ENCODE data around the gene PDE8A.

DNA sequence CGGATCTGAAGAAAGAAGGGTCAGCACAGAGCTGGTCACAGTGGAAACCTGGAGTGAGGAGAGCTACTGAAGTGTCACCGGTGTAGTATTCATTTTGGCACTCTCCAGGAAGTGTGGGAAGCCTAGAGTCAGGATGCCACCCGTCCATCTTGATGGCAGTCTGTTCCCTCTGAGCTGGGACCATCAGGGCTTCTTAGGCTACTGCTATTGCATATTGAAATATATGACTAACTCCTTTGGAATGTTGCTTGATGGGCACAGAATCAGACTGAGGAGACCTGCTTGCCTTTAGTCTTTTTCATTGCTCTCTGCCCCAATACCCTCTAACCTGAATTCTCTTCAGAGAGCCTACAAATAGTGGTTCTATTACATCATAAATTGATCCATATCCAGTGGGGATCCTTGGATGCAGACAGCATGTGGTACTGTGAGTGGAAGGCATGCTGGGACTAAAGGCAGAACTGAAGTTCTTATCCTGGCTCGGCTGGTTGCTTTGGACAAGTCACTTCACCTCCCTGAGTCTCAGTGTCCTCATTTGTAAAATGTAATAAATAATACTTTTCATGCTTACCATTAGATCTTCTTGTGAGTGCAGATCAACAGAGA, 143.5 kb downstream of the PDE8A start:
- TF ChIP-seq FOS (IDR thresholded peaks at IDR 0.05; ENCODE audit: borderline replicate concordance, extremely low read depth, insufficient read length), result no peak
- no peak for TF ChIP-seq SP1 (IDR thresholded peaks at IDR 0.05; ENCODE audit: low read depth, low read length)
- no peak for TF ChIP-seq CBFB (IDR thresholded peaks at IDR 0.05; ENCODE audit: low read depth)
- no peak for TF ChIP-seq ZNF274 (IDR thresholded peaks at IDR 0.05; ENCODE audit: insufficient read depth, insufficient read length)
- TF ChIP-seq HDAC6 (IDR thresholded peaks at IDR 0.05; ENCODE audit: unreplicated experiment), result no peak
- TF ChIP-seq SRF (IDR thresholded peaks at IDR 0.05; ENCODE audit: low read depth in 2 of 2, low read length in 2 of 2), result no peak
- TF ChIP-seq, protein P1, sequence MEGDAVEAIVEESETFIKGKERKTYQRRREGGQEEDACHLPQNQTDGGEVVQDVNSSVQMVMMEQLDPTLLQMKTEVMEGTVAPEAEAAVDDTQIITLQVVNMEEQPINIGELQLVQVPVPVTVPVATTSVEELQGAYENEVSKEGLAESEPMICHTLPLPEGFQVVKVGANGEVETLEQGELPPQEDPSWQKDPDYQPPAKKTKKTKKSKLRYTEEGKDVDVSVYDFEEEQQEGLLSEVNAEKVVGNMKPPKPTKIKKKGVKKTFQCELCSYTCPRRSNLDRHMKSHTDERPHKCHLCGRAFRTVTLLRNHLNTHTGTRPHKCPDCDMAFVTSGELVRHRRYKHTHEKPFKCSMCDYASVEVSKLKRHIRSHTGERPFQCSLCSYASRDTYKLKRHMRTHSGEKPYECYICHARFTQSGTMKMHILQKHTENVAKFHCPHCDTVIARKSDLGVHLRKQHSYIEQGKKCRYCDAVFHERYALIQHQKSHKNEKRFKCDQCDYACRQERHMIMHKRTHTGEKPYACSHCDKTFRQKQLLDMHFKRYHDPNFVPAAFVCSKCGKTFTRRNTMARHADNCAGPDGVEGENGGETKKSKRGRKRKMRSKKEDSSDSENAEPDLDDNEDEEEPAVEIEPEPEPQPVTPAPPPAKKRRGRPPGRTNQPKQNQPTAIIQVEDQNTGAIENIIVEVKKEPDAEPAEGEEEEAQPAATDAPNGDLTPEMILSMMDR (IDR thresholded peaks at IDR 0.05 in 2 of 3, conservative IDR thresholded peaks at IDR 0.05 in 1 of 3; ENCODE audit: control insufficient read depth in 2 of 3, extremely low read depth in 1 of 3, insufficient read depth in 1 of 3, low read depth in 3 of 3, low read length in 3 of 3), result no peak
- no peak for TF ChIP-seq SUZ12 (IDR thresholded peaks at IDR 0.05; ENCODE audit: unreplicated experiment)
- no peak for TF ChIP-seq NR2C2 (IDR thresholded peaks at IDR 0.05; ENCODE audit: borderline replicate concordance, control insufficient read depth, insufficient read length, low read depth)
- TF ChIP-seq, protein P2, sequence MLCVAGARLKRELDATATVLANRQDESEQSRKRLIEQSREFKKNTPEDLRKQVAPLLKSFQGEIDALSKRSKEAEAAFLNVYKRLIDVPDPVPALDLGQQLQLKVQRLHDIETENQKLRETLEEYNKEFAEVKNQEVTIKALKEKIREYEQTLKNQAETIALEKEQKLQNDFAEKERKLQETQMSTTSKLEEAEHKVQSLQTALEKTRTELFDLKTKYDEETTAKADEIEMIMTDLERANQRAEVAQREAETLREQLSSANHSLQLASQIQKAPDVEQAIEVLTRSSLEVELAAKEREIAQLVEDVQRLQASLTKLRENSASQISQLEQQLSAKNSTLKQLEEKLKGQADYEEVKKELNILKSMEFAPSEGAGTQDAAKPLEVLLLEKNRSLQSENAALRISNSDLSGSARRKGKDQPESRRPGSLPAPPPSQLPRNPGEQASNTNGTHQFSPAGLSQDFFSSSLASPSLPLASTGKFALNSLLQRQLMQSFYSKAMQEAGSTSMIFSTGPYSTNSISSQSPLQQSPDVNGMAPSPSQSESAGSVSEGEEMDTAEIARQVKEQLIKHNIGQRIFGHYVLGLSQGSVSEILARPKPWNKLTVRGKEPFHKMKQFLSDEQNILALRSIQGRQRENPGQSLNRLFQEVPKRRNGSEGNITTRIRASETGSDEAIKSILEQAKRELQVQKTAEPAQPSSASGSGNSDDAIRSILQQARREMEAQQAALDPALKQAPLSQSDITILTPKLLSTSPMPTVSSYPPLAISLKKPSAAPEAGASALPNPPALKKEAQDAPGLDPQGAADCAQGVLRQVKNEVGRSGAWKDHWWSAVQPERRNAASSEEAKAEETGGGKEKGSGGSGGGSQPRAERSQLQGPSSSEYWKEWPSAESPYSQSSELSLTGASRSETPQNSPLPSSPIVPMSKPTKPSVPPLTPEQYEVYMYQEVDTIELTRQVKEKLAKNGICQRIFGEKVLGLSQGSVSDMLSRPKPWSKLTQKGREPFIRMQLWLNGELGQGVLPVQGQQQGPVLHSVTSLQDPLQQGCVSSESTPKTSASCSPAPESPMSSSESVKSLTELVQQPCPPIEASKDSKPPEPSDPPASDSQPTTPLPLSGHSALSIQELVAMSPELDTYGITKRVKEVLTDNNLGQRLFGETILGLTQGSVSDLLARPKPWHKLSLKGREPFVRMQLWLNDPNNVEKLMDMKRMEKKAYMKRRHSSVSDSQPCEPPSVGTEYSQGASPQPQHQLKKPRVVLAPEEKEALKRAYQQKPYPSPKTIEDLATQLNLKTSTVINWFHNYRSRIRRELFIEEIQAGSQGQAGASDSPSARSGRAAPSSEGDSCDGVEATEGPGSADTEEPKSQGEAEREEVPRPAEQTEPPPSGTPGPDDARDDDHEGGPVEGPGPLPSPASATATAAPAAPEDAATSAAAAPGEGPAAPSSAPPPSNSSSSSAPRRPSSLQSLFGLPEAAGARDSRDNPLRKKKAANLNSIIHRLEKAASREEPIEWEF (IDR thresholded peaks at IDR 0.05; ENCODE audit: insufficient replicate concordance, low read depth, low read length), result no peak
